Cardiac muscle cell (in vitro differentiated cells and primary cell): ENCODE results near the gene PMS2. TPM values are rescaled to one million over a fixed set of nuclear protein-coding genes. Genes with fewer than 3 reads are reported as not detected.

ENCODE experiments used
- DNase-seq, 2 donors: peaks; one replicate each; pipeline versions ENCODE4 v3.0.0 to v3.0.0-alpha.2; 2010 to 2017; ENCODE audit warnings: low read depth in 1 of 2, low spot score in 1 of 2
- H3K27ac ChIP-seq: fragments of 200-600 bp; sonication (generic); 2 replicates; pipeline ENCODE4 v1.5.1; 2016
- H3K27me3 ChIP-seq: fragments of 200-600 bp; sonication (generic); 2 replicates; pipeline ENCODE4 v1.6.0; 2016; ENCODE audit warnings: control low read depth
- H3K36me3 ChIP-seq: fragments of 200-600 bp; sonication (generic); 2 replicates; pipeline ENCODE4 v1.5.1; 2016; ENCODE audit warnings: control low read depth
- H3K4me1 ChIP-seq: fragments of 200-600 bp; sonication (generic); 2 replicates; pipeline ENCODE4 v1.8.1; 2017; ENCODE audit warnings: low read depth, mild to moderate bottlenecking, mixed run types
- H3K4me3 ChIP-seq: fragments of 200-600 bp; sonication (generic); 2 replicates; pipeline ENCODE4 v1.5.1; 2016; ENCODE audit warnings: mild to moderate bottlenecking
- H3K9me3 ChIP-seq: fragments of 200-600 bp; sonication (generic); 2 replicates; pipeline ENCODE4 v1.5.1; 2017; ENCODE audit warnings: low read depth, mild to moderate bottlenecking, control low read depth
- CTCF ChIP-seq: IDR thresholded peaks from 2 replicates; pipeline ENCODE4 v1.5.1; 2012; ENCODE audit warnings: low read depth, mild to moderate bottlenecking, low read length
- polyA plus RNA-seq: library from polyadenylated mRNA; unstranded; fragments of >200 nt; fragmentation: Nextera tagmentation; extraction: Ambion mirVana; gene quantifications from 2 replicates; pipeline ENCODE4 v1.2.1, GENCODE V29; 2016
- total RNA-seq: library from RNA; depleted of rRNA; stranded (reverse); fragments of >200 nt; gene quantifications from 2 replicates; pipeline ENCODE4 v1.2.3, GENCODE V29; 2016

The PMS2 gene
- total and polyA plus RNA-seq, 2 experiments from 2014 or later: 7.4 to 15.1 TPM

GRCh38 chr7:6028563-6028962 lies 19.7 kb upstream of the PMS2 start:
- peaks cover 68% of the 10 kb centered on the region for H3K36me3 ChIP-seq
- no peaks in the 10 kb centered on the region for H3K27me3 ChIP-seq
- H3K9me3 ChIP-seq: no peaks in the 10 kb centered on the region
- no peaks in the 10 kb centered on the region for H3K4me1 ChIP-seq
- DNase-seq: no peak
- TF ChIP-seq CTCF: no peak
- no peak overlapping the region for H3K27ac ChIP-seq
- H3K4me3 ChIP-seq: no peak overlapping the region

DNA sequence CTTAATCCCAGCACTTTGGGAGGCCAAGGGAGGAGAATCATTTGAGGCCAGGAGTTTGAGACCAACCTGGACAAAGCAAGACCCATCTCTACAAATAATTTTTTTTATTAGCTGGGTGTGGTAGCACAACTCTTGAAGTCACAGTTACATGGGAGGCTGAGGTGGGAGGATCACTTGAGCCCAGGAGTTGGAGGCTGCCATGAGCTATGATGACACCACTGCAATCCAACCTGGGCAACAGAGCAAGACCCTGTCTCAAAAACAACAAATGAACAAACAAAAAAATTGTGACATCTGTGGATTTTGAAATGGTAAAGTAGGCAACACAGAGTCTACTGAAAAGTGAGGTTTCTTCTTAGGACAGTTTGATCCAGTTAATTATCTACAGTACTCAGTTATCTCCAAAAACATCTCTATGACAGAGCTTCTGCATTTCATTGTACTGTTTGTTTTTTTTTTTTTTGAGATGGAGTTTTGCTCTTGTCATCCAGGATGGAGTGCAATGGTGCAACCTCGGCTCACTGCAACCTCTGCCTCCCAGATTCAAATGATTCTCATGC lies 19.0 kb upstream of the PMS2 start:
- Histone ChIP-seq H3K4me3 (no peak overlapping the region), H3K9me3 (no peaks in the 10 kb centered on the region), H3K4me1 (no peaks in the 10 kb centered on the region), H3K27me3 (no peaks in the 10 kb centered on the region), H3K36me3 (peaks cover 70% of the 10 kb centered on the region), H3K27ac (no peak overlapping the region)
- no peak for TF ChIP-seq CTCF
- DNase-seq: no peak

DNA sequence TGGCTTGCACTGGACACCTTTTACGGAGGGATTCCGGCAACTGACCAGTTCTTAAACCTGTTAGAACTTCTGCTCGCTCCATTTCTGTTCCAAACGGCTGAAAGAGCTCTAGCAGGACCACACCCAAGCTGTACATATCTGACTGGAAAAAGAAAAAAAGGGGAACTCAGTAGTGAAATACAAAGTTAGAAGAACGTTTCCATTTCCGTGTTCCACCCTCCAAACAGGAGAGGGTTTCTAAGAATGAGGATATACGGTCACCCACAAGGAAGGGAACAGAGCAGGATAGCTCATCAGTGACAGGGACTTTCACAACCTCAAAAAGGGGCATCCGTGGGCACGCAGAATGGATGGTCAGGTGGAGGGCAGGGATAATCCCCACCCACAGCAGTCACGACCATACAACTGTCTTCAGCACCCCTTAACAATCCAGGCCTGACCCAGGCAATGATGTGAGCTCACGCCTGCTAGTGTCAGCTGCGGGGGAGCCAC lies 18.0 kb upstream of the PMS2 start:
- H3K4me1 ChIP-seq: no peaks in the 10 kb centered on the region
- DNase-seq: no peak
- no peak overlapping the region for H3K4me3 ChIP-seq
- no peak for TF ChIP-seq CTCF
- no peaks in the 10 kb centered on the region for H3K27me3 ChIP-seq
- H3K27ac ChIP-seq: no peak overlapping the region
- peaks cover 72% of the 10 kb centered on the region for H3K36me3 ChIP-seq
- no peaks in the 10 kb centered on the region for H3K9me3 ChIP-seq

DNA sequence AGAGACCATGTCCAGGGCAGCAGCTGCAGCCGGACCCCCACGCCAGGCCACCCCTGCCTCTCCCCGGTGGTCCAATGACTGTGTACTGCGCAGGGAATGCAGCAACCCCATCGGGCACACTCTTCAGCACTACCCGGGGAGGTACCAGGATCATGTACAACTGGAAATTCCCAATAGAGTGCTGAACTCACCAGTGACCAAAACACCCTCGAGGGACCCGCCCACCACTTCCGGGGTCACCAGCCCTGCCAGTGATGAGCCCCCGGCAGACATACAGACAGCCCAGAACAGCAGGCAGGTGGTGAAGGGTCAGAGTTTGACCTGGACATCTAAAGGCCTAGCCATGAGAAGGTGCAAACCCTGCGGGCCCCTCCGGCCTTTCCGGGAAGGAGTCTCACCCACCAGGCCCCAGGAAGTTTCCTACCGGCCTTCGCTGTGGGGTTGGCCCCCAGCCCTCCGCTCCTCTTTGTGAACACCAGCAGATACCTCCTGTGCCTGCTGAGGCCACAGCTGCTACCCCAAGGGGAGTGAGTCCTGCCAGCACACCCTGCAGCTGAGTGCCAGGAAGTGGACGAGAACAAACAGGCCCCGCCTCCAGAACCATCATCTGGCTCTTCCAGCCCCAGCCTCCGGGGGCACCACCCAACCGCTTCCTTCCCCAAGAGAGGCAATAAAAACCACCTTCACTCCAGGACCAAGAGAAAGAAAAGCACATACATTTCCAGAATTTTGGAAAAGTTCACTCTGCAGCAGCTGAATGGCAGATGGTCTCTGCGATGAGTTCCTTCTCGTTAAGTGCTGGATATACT lies 17.4 kb upstream of the PMS2 start:
- DNase-seq: peak; percentile 40
- peak; percentile 23 for TF ChIP-seq CTCF
- H3K4me1 ChIP-seq: no peaks in the 10 kb centered on the region
- H3K27ac ChIP-seq: no peak overlapping the region
- peaks cover 72% of the 10 kb centered on the region for H3K36me3 ChIP-seq
- no peak overlapping the region for H3K4me3 ChIP-seq
- no peaks in the 10 kb centered on the region for H3K9me3 ChIP-seq
- no peaks in the 10 kb centered on the region for H3K27me3 ChIP-seq

DNA sequence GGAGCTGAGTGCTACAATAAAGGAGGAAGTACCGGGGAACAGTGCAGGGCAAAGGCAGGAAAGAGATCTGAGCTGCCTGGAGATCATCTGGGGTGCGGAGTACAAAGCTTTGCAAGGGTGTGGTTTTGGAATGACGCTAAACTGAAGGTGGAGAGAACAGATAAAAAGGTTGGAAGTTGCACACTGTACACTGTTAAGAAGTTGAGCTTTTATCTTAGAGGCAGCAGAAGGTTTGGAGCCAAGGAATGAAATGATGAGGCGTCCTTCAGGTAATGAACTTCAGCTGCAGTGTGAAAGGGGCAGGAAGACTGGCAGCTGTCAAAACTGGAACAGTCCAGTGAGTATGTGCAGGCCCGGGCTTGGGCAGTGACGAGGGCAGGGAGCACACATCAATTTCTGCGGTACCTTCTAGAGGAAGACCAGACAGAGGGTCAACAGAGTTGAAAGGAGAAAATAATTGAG lies 15.2 kb upstream of the PMS2 start:
- peak overlapping the region; percentile 34 for H3K27ac ChIP-seq
- no peaks in the 10 kb centered on the region for H3K9me3 ChIP-seq
- no peaks in the 10 kb centered on the region for H3K4me1 ChIP-seq
- no peak overlapping the region for H3K4me3 ChIP-seq
- no peak for DNase-seq
- no peaks in the 10 kb centered on the region for H3K27me3 ChIP-seq
- H3K36me3 ChIP-seq: peaks cover 76% of the 10 kb centered on the region
- no peak for TF ChIP-seq CTCF
